GM12878 (cell line): Measurements from ENCODE around the gene OTC. TPM values are rescaled to one million over a fixed set of nuclear protein-coding genes. Genes with fewer than 3 reads are reported as not detected.

Source experiments
- ATAC-seq: fragments of 200-7000 bp; cut with Tn5 transposase; 3 replicates; pipeline ENCODE4 v1.9.1; 2020; ENCODE audit warnings: mild to moderate bottlenecking, moderate library complexity
- BruUV-seq: library from RNA; stranded (reverse); fragments of 400-500 nt; replicated peaks from 2 replicates; lab custom pipeline; 2021; lab: Mats Ljungman, UMichigan
- CTCF ChIA-PET: fragments of 300-600 bp; sonication (Branson Sonifier 250); formaldehyde crosslinking; extraction: SDS; loops from one replicate; lab custom pipeline; 2021; ENCODE audit warnings: inconsistent platforms; lab: Yijun Ruan, JAX
- POLR2A ChIA-PET: fragments of 350-600 bp; formaldehyde crosslinking; extraction: SDS; loops from one replicate; lab custom pipeline; 2021; ENCODE audit warnings: inconsistent platforms; lab: Charles Lee
- RAD21 ChIA-PET: fragments of 300-600 bp; sonication (Branson Sonifier 250); formaldehyde crosslinking; loops from one replicate; lab custom pipeline; 2023; ENCODE audit warnings: antibody characterized with exemption; ENCODE audit not compliant: unreplicated experiment; lab: Charles Lee
- SMC1A ChIA-PET: fragments of 300-600 bp; sonication (Branson Sonifier 250); formaldehyde crosslinking; loops from one replicate; lab custom pipeline; 2023; ENCODE audit not compliant: unreplicated experiment, uncharacterized antibody; lab: Charles Lee
- DNase-seq: peaks from one replicate; pipeline ENCODE4 v3.0.0-alpha.2; 2011; ENCODE audit warnings: low read depth, low spot score
- FAIRE-seq: peaks from 3 replicates; lab custom pipeline; 2011; peaks lifted over from hg19 to GRCh38; lab: Jason Lieb, UNC
- H2AFZ ChIP-seq: 2 replicates; pipeline ENCODE4 v1.6.0; 2011; ENCODE audit warnings: low read depth, low read length, control low read depth; ENCODE audit not compliant: control insufficient read depth
- H3K27ac ChIP-seq: 2 replicates; pipeline ENCODE4 v1.5.1; 2011; ENCODE audit warnings: control low read depth; ENCODE audit not compliant: control insufficient read depth, insufficient read depth
- H3K27me3 ChIP-seq, 2 experiments: replicated peaks in 1 of 2; 2 replicates each; pipeline versions ENCODE4 v1.6.0 to v1.6.1; 2011; ENCODE audit warnings: low read length in 1 of 2; ENCODE audit not compliant: control insufficient read depth in 2 of 2, insufficient read depth in 2 of 2
- H3K36me3 ChIP-seq, 2 experiments: 2 replicates each; pipeline ENCODE4 v1.5.1; 2011; ENCODE audit warnings: low read length in 1 of 2; ENCODE audit not compliant: control insufficient read depth in 2 of 2, insufficient read depth in 2 of 2
- H3K4me1 ChIP-seq: 2 replicates; pipeline ENCODE4 v1.6.1; 2011; ENCODE audit warnings: mild to moderate bottlenecking, low read length, moderate library complexity, mixed read lengths; ENCODE audit not compliant: control insufficient read depth, insufficient read depth
- H3K4me2 ChIP-seq: 2 replicates; pipeline ENCODE4 v1.6.0; 2011; ENCODE audit warnings: control low read depth; ENCODE audit not compliant: control insufficient read depth, insufficient read depth
- H3K4me3 ChIP-seq: fragments of 200-600 bp; sonication (generic); 2 replicates; pipeline ENCODE4 v1.5.1; 2016
- H3K79me2 ChIP-seq: 2 replicates; pipeline ENCODE4 v1.6.0; 2011; ENCODE audit warnings: low read length; ENCODE audit not compliant: control insufficient read depth, insufficient read depth
- H3K9ac ChIP-seq: 2 replicates; pipeline ENCODE4 v1.8.0; 2011; ENCODE audit warnings: low read length, control low read depth, mixed read lengths; ENCODE audit not compliant: control insufficient read depth, insufficient read depth
- H3K9me3 ChIP-seq: replicated peaks from 3 replicates; pipeline ENCODE4 v1.5.1; 2011; ENCODE audit warnings: mild to moderate bottlenecking, low read length; ENCODE audit not compliant: control insufficient read depth, insufficient read depth
- H4K20me1 ChIP-seq: 2 replicates; pipeline ENCODE4 v1.6.0; 2011; ENCODE audit not compliant: control insufficient read depth, insufficient read depth
- BACH1 ChIP-seq: fragments of 450-650 bp; IDR thresholded peaks from 2 replicates; pipeline ENCODE4 v1.6.1; 2017; ENCODE audit warnings: mild to moderate bottlenecking, borderline replicate concordance
- BRCA1 ChIP-seq: IDR thresholded peaks from 2 replicates; pipeline ENCODE4 v1.6.1; 2011; ENCODE audit warnings: low read depth, low read length, improper control_type of control experiment
- CHD1 ChIP-seq: IDR thresholded peaks from 2 replicates; pipeline ENCODE4 v1.6.1; 2012; ENCODE audit warnings: low read depth, low read length, improper control_type of control experiment
- EP300 ChIP-seq, 2 experiments: fragments of 150-350 bp in 1 of 2; IDR thresholded peaks; 2 replicates each; pipeline ENCODE4 v1.6.1; 2011 to 2012; ENCODE audit warnings: low read depth in 2 of 2, low read length in 2 of 2, borderline replicate concordance in 1 of 2, improper control_type of control experiment in 1 of 2, inconsistent platforms in 1 of 2; ENCODE audit not compliant: control insufficient read depth in 1 of 2
- HDAC2 ChIP-seq: fragments of 200-600 bp; sonication (generic); IDR thresholded peaks from 2 replicates; pipeline ENCODE4 v1.6.1; 2017
- JUND ChIP-seq: IDR thresholded peaks from 2 replicates; pipeline ENCODE4 v1.6.1; 2012; ENCODE audit warnings: low read depth, mild to moderate bottlenecking, low read length, improper control_type of control experiment, moderate library complexity
- KAT2A ChIP-seq: conservative IDR thresholded peaks from 2 replicates; pipeline ENCODE4 v1.6.1; 2011; ENCODE audit warnings: low read depth, low read length; ENCODE audit not compliant: control insufficient read depth
- MYB ChIP-seq: fragments of 150-350 bp; IDR thresholded peaks from 2 replicates; pipeline ENCODE4 v1.6.1; 2014; ENCODE audit warnings: mild to moderate bottlenecking, low read depth, low read length, borderline replicate concordance
- POLR2AphosphoS2 ChIP-seq: IDR thresholded peaks from 2 replicates; pipeline ENCODE4 v1.6.1; 2011; ENCODE audit warnings: low read depth, mild to moderate bottlenecking, low read length, improper control_type of control experiment, moderate library complexity
- POU2F2 ChIP-seq: IDR thresholded peaks from 3 replicates; pipeline ENCODE4 v1.6.1; 2011; ENCODE audit warnings: low read depth, mild to moderate bottlenecking, low read length, borderline replicate concordance
- RFX5 ChIP-seq: IDR thresholded peaks from 2 replicates; pipeline ENCODE4 v1.6.1; 2011; ENCODE audit warnings: low read depth, low read length, improper control_type of control experiment
- SP1 ChIP-seq: IDR thresholded peaks from one replicate; pipeline ENCODE4 v1.6.1; 2011; ENCODE audit warnings: low read depth, low read length
- SPI1 ChIP-seq: IDR thresholded peaks from 2 replicates; pipeline ENCODE4 v1.6.1; 2011; ENCODE audit warnings: low read depth, mild to moderate bottlenecking, low read length, moderate library complexity, borderline replicate concordance; ENCODE audit not compliant: insufficient read depth
- SREBF2 ChIP-seq: IDR thresholded peaks from 2 replicates; pipeline ENCODE4 v1.6.1; 2012; ENCODE audit warnings: mild to moderate bottlenecking, low read length
- SRF ChIP-seq, 2 experiments: IDR thresholded peaks; 2 replicates each; pipeline ENCODE4 v1.6.1; 2011; ENCODE audit warnings: low read depth in 2 of 2, low read length in 2 of 2, mild to moderate bottlenecking in 1 of 2, moderate library complexity in 1 of 2
- WGBS: methylation state at CpG from one replicate; pipeline ENCODE4 v1.1.6; 2016; ENCODE audit warnings: low lambda C conversion rate; ENCODE audit not compliant: insufficient replicate concordance, insufficient coverage; ENCODE audit errors: missing lambda C conversion rate; 5-methylcytosine and 5-hydroxymethylcytosine counted together
- in situ Hi-C: fragments of 300-500 bp; cut with MboI; formaldehyde crosslinking; loops from 9 replicates; pipeline ENCODE4 v1.14.3; 2018; ENCODE audit warnings: mixed read lengths
- intact Hi-C: fragments of 100-400 bp; cut with micrococcal nuclease; formaldehyde crosslinking; loops from one replicate; pipeline ENCODE4 v1.14.2; 2022; ENCODE audit not compliant: unreplicated experiment
- polyA plus RNA-seq, 11 experiments: library from polyadenylated mRNA; depleted of rRNA in 4 of 11; unstranded in 6 of 11; stranded (reverse) in 5 of 11; fragments of >200 nt; fragmentation: Nextera tagmentation in 4 of 11; fragmentation: Illumina TruSeq in 1 of 11; extraction: Ambion mirVana in 4 of 11; extraction: Trizol in 1 of 11; gene quantifications; 1 replicate in 1 of 11; 2 replicates in 10 of 11; pipeline versions ENCODE4 v1.2.1 to v1.2.3, GENCODE V29; 2011 to 2016; ENCODE audit warnings: inconsistent platforms in 2 of 11, missing spikeins in 2 of 11, low read depth in 1 of 11
- total RNA-seq, 4 experiments: library from RNA; depleted of rRNA in 3 of 4; stranded (reverse); fragments of >200 nt in 3 of 4; fragmentation: Illumina TruSeq in 1 of 4; extraction: Trizol in 1 of 4; gene quantifications; 2 replicates each; pipeline versions ENCODE4 v1.2.1 to v1.2.3, GENCODE V29; 2013 to 2021
- TF ChIP-seq, protein P1 (sequence below): IDR thresholded peaks from 2 replicates; pipeline ENCODE4 v1.6.1; 2012; ENCODE audit warnings: low read depth, low read length, improper control_type of control experiment
- TF ChIP-seq, protein P2 (sequence below): fragments of 450-650 bp; IDR thresholded peaks from 2 replicates; pipeline ENCODE4 v1.6.1; 2016; ENCODE audit warnings: mild to moderate bottlenecking

OTC gene
- total and polyA plus RNA-seq, 10 of the 15 experiments (the other 5 are each of a cell fraction or from before 2014, with no cell fraction given) = not detected

DNA sequence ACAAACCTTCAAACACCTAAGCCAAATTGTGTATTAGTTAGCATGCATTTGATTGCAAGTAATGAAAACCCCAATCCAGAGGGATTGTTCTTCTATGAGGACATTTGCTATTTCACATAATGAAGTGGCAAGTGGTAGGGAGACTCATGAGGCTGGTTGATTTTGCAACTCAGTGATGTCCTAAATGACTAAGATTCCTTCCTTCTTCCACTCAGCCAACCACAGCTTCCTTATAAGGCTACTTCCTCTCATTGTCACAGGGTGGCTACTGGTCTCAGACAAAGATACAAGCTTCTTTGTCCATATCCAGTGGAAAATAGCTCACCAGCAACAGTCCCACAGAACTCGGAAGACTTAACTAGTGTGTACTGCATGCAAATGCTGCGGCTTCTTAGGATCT lies 5.3 kb upstream of the OTC start:
- SMC1A ChIA-PET = interaction anchor here (1.5 kb wide), 1 partner anchor 10 kb away, joined by 3 read pairs; no protein-coding TSS in a partner anchor
- no peaks in the 10 kb centered on the region for H4K20me1 ChIP-seq
- H3K4me1 ChIP-seq = no peaks in the 10 kb centered on the region
- H3K79me2 ChIP-seq = no peaks in the 10 kb centered on the region
- H3K27ac ChIP-seq = no peak overlapping the region
- intact Hi-C loops (no loop called here), in situ Hi-C loops (no loop called here)
- no peaks in the 10 kb centered on the region for H3K36me3 ChIP-seq
- peak; percentile 67 for ATAC-seq
- RAD21 ChIA-PET = no interaction called here
- TF ChIP-seq MYB (no peak), SP1 (no peak), SRF (IDR thresholded peaks at IDR 0.05; ENCODE audit: low read depth in 2 of 2, low read length in 2 of 2) (peak in 1 of 2 experiments; percentile 70; a peak in 1 of 4 replicates), KAT2A (no peak)
- no peak overlapping the region for H3K9ac ChIP-seq
- POLR2A ChIA-PET = no interaction called here
- H3K4me2 ChIP-seq = no peak overlapping the region
- FAIRE-seq = no peak
- no peaks in the 10 kb centered on the region; a peak in 1 of 4 replicates for H3K27me3 ChIP-seq
- H3K4me3 ChIP-seq = no peak overlapping the region
- CTCF ChIA-PET = no interaction called here
- no TSS peak for BruUV-seq
- 45% methylated on average over 2 of the region's 2 CpGs for WGBS
- no peak overlapping the region for H2AFZ ChIP-seq
- H3K9me3 ChIP-seq = no peaks in the 10 kb centered on the region
- no peak for DNase-seq

DNA sequence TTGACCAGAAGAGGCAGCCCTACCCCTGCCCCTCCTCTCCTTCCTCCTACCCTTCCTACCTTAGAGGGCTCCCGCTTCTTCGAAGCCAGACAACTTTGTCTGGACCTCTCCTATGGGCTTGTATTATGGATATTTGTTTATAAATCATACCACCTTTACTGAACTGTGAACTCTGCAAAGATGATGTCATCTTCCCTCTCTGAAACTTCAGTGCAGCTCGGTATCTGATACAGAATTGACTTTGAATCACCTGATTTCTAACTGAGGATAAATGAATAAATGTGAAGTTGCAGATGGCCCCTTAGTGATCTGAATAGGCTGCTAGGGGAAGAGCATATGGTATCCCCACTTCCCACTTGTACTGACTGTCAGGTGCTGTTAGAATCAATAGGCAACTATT lies 1.1 kb upstream of the OTC start:
- H3K4me2 ChIP-seq = no peak overlapping the region
- no peak overlapping the region for H3K27ac ChIP-seq
- ATAC-seq (no peak), FAIRE-seq (no peak), DNase-seq (no peak)
- WGBS = 33% methylated on average over 3 of the region's 3 CpGs
- H3K27me3 ChIP-seq = no peaks in the 10 kb centered on the region; a peak in 2 of 4 replicates
- H3K4me3 ChIP-seq = no peak overlapping the region
- H2AFZ ChIP-seq = no peak overlapping the region
- ChIA-PET SMC1A (no interaction called here), RAD21 (no interaction called here), CTCF (no interaction called here), POLR2A (no interaction called here)
- no peak overlapping the region for H3K9ac ChIP-seq
- H4K20me1 ChIP-seq = no peaks in the 10 kb centered on the region
- in situ Hi-C loops = no loop called here
- no peaks in the 10 kb centered on the region for H3K9me3 ChIP-seq
- H3K36me3 ChIP-seq = no peaks in the 10 kb centered on the region
- BruUV-seq = no TSS peak
- intact Hi-C loops = no loop called here
- H3K79me2 ChIP-seq = no peaks in the 10 kb centered on the region
- no peaks in the 10 kb centered on the region for H3K4me1 ChIP-seq
- TF ChIP-seq, protein P1, sequence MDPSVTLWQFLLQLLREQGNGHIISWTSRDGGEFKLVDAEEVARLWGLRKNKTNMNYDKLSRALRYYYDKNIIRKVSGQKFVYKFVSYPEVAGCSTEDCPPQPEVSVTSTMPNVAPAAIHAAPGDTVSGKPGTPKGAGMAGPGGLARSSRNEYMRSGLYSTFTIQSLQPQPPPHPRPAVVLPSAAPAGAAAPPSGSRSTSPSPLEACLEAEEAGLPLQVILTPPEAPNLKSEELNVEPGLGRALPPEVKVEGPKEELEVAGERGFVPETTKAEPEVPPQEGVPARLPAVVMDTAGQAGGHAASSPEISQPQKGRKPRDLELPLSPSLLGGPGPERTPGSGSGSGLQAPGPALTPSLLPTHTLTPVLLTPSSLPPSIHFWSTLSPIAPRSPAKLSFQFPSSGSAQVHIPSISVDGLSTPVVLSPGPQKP = no peak
- TF ChIP-seq SPI1 (no peak), BACH1 (no peak), SP1 (no peak), POLR2AphosphoS2 (no peak), SREBF2 (no peak), EP300 (IDR thresholded peaks at IDR 0.05; ENCODE audit: borderline replicate concordance in 1 of 2, control insufficient read depth in 1 of 2, low read depth in 2 of 2, low read length in 2 of 2) (no peak), RFX5 (no peak), JUND (no peak), BRCA1 (no peak), HDAC2 (no peak), POU2F2 (no peak), CHD1 (no peak), MYB (no peak)
- TF ChIP-seq, protein P2, sequence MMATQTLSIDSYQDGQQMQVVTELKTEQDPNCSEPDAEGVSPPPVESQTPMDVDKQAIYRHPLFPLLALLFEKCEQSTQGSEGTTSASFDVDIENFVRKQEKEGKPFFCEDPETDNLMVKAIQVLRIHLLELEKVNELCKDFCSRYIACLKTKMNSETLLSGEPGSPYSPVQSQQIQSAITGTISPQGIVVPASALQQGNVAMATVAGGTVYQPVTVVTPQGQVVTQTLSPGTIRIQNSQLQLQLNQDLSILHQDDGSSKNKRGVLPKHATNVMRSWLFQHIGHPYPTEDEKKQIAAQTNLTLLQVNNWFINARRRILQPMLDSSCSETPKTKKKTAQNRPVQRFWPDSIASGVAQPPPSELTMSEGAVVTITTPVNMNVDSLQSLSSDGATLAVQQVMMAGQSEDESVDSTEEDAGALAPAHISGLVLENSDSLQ = no peak
